Measurements from ENCODE around the gene USP14.

Gene USP14

DNA sequence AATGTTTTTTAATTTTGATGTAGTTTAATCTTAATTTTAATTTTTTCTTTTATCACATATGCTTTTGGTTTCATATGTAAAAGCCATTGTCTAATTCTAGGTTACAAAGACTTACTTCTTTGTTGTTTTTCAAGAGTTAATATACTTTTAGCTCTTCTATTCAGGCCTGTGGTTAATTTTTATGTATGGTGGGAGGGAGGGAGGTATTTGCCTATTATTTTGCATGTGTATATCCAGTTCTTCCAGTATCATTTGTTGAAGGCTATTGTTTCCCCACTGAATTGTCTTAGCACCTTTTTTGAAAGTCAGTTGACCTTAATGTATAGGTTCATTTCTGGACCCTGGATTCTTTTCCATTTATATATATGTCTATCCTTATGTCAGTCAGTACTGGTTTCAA, 23.4 kb downstream of the USP14 start:
- Histone ChIP-seq H3F3A (ENCODE audit: control insufficient read depth, insufficient read depth) (no peaks in the 10 kb centered on the region), H3K27ac (ENCODE audit: low read depth, low read length) (no peak overlapping the region), H3K9me2 (replicated peaks; ENCODE audit: control insufficient read depth, low read length) (no peaks in the 10 kb centered on the region), H3K4me1 (ENCODE audit: control insufficient read depth, low read length) (no peaks in the 10 kb centered on the region), H3K79me2 (ENCODE audit: control insufficient read depth, low read length) (peaks cover 48% of the 10 kb centered on the region), H3K4me3 (ENCODE audit: low read length) (no peak overlapping the region), H3K4me2 (ENCODE audit: low read length) (no peak overlapping the region), H4K20me1 (ENCODE audit: control insufficient read depth, insufficient read depth, low read depth, low read length) (no peaks in the 10 kb centered on the region), H3K9me3 (ENCODE audit: control insufficient read depth, insufficient read depth, low read length) (no peaks in the 10 kb centered on the region), H3K27me3 (ENCODE audit: control insufficient read depth, low read length) (no peaks in the 10 kb centered on the region), H3K36me3 (ENCODE audit: control insufficient read depth, low read length) (peaks cover 66% of the 10 kb centered on the region)
- TF ChIP-seq, protein P1, sequence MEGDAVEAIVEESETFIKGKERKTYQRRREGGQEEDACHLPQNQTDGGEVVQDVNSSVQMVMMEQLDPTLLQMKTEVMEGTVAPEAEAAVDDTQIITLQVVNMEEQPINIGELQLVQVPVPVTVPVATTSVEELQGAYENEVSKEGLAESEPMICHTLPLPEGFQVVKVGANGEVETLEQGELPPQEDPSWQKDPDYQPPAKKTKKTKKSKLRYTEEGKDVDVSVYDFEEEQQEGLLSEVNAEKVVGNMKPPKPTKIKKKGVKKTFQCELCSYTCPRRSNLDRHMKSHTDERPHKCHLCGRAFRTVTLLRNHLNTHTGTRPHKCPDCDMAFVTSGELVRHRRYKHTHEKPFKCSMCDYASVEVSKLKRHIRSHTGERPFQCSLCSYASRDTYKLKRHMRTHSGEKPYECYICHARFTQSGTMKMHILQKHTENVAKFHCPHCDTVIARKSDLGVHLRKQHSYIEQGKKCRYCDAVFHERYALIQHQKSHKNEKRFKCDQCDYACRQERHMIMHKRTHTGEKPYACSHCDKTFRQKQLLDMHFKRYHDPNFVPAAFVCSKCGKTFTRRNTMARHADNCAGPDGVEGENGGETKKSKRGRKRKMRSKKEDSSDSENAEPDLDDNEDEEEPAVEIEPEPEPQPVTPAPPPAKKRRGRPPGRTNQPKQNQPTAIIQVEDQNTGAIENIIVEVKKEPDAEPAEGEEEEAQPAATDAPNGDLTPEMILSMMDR (IDR thresholded peaks at IDR 0.05; ENCODE audit: low read depth, low read length, poor library complexity, severe bottlenecking) = no peak
- TF ChIP-seq EZH2phosphoT487 (IDR thresholded peaks at IDR 0.05; ENCODE audit: borderline replicate concordance, low read length) = no peak

DNA sequence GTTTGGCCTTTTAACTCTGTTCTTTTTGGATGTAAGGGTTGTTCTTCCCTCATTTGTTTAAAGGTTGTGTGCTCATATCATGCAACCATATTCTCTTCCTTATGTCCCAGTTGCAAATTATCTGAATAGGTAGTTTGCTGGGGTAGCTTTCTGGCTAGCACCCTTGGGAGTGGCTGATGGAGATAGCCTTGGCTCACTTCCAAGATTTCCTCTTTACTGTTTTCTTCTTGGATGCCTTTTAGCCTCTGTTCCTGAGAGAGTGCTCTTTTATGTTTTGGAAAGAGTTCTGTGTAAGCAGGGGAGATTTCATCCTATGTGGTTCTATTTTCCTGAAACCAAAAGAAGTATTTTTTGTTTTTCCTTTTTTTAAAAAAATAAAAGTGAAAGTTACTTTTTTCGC, 25.4 kb downstream of the USP14 start:
- peaks cover 4% of the 10 kb centered on the region; the same call in 1 of the 2 replicates for H4K20me1 ChIP-seq (ENCODE audit: control insufficient read depth, insufficient read depth, low read depth, low read length)
- H3K27ac ChIP-seq (ENCODE audit: low read depth, low read length) = no peak overlapping the region
- H3K4me1 ChIP-seq (ENCODE audit: control insufficient read depth, low read length) = no peaks in the 10 kb centered on the region
- H3K36me3 ChIP-seq (ENCODE audit: control insufficient read depth, low read length) = peaks cover 66% of the 10 kb centered on the region
- H3K9me2 ChIP-seq (replicated peaks; ENCODE audit: control insufficient read depth, low read length) = no peaks in the 10 kb centered on the region
- H3K27me3 ChIP-seq (ENCODE audit: control insufficient read depth, low read length) = no peaks in the 10 kb centered on the region
- no peak overlapping the region for H3K4me2 ChIP-seq (ENCODE audit: low read length)
- no peak for TF ChIP-seq EZH2phosphoT487 (IDR thresholded peaks at IDR 0.05; ENCODE audit: borderline replicate concordance, low read length)
- TF ChIP-seq, protein P1 (IDR thresholded peaks at IDR 0.05; ENCODE audit: low read depth, low read length, poor library complexity, severe bottlenecking) = no peak
- peaks cover 55% of the 10 kb centered on the region for H3K79me2 ChIP-seq (ENCODE audit: control insufficient read depth, low read length)
- no peaks in the 10 kb centered on the region for H3F3A ChIP-seq (ENCODE audit: control insufficient read depth, insufficient read depth)
- H3K4me3 ChIP-seq (ENCODE audit: low read length) = no peak overlapping the region
- H3K9me3 ChIP-seq (ENCODE audit: control insufficient read depth, insufficient read depth, low read length) = no peaks in the 10 kb centered on the region

DNA sequence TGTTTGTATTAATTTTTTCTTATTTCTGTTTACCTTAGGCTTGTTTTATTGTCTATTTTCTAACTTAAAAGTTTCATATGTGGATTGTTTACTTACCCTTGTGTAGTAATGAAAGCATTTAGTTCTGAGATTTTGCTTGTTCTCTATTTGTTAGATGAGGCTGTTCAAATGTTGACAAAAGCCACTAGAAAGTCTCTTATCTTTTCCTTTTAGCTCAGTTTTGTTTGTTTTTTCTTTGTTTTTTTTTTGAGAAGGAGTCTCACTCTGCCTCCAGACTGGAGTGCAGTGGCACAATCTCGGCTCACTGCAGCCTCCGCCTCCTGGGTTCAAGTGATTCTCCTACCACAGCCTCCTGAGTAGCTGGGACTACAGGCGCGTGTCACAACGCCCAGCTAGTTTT, 30.9 kb downstream of the USP14 start:
- peaks cover 10% of the 10 kb centered on the region; the same call in 1 of the 2 replicates for H4K20me1 ChIP-seq (ENCODE audit: control insufficient read depth, insufficient read depth, low read depth, low read length)
- no peaks in the 10 kb centered on the region for H3F3A ChIP-seq (ENCODE audit: control insufficient read depth, insufficient read depth)
- no peak for TF ChIP-seq EZH2phosphoT487 (IDR thresholded peaks at IDR 0.05; ENCODE audit: borderline replicate concordance, low read length)
- TF ChIP-seq, protein P1 (IDR thresholded peaks at IDR 0.05; ENCODE audit: low read depth, low read length, poor library complexity, severe bottlenecking) = no peak
- H3K4me1 ChIP-seq (ENCODE audit: control insufficient read depth, low read length) = no peaks in the 10 kb centered on the region
- no peak overlapping the region for H3K27ac ChIP-seq (ENCODE audit: low read depth, low read length)
- H3K9me2 ChIP-seq (replicated peaks; ENCODE audit: control insufficient read depth, low read length) = no peaks in the 10 kb centered on the region
- no peaks in the 10 kb centered on the region for H3K27me3 ChIP-seq (ENCODE audit: control insufficient read depth, low read length)
- peaks cover 59% of the 10 kb centered on the region for H3K79me2 ChIP-seq (ENCODE audit: control insufficient read depth, low read length)
- H3K4me2 ChIP-seq (ENCODE audit: low read length) = no peak overlapping the region
- no peaks in the 10 kb centered on the region for H3K9me3 ChIP-seq (ENCODE audit: control insufficient read depth, insufficient read depth, low read length)
- H3K4me3 ChIP-seq (ENCODE audit: low read length) = no peak overlapping the region
- H3K36me3 ChIP-seq (ENCODE audit: control insufficient read depth, low read length) = peaks cover 56% of the 10 kb centered on the region

Measured in DOHH2 (cell line).